NCI-H345 (cell line): ENCODE measurements around the gene LAMA2.

Experiments used
- DNase-seq: peaks from one replicate; lab custom pipeline; 2025; lab: John Stamatoyannopoulos, UW

The LAMA2 gene

GRCh38 chr6:129492260-129492659 lies 609.3 kb downstream of the LAMA2 start:
- no peak for DNase-seq

DNA sequence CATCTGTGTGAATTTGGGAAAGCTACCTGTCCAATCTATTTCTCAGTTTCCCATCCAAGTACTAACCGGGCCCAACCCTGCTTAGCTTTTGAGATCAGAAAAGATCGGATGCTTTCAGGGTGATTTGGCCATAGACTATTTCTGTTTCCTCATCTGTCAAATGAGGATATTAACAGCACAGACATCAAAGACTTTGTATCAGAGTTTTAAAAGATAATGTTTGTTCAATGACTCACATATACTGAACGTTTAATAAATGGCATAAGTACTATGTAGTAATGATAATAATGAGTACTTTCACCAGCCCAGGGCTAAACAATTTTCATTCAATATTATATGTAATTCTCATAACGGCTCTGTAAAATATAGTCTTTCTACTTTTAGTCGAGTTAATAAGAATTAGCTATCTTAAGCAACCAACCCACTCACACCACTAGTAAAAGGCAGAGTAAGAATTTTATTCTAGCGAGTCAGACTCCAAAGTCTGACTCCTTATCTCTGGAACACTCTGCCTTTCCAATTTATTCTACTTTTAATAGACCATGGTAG lies 610.5 kb downstream of the LAMA2 start:
- no peak for DNase-seq

DNA sequence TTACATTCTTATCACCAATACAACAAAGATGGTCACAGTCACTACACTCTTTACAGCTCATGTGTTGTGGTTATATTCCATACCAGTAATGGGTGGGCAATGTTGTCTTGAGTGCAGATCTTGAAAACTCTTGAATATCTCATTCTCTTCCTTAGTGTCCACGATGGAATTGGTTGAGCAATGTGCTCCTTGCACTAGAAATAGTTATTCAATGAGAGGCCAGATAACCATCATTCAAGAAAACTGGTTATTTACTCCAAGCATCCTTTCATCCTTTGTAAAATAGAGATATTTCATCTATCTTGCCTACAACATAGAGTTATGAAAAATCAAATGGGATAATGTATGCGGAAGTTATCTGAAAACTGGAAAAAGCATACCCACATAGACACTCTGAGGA lies 611.2 kb downstream of the LAMA2 start:
- no peak for DNase-seq

- no peak for DNase-seq
Measured at GRCh38 chr6:129494586-129494985, 611.6 kb downstream of the LAMA2 start.

- DNase-seq = no peak
Measured at GRCh38 chr6:129495652-129496051, 612.7 kb downstream of the LAMA2 start.

DNA sequence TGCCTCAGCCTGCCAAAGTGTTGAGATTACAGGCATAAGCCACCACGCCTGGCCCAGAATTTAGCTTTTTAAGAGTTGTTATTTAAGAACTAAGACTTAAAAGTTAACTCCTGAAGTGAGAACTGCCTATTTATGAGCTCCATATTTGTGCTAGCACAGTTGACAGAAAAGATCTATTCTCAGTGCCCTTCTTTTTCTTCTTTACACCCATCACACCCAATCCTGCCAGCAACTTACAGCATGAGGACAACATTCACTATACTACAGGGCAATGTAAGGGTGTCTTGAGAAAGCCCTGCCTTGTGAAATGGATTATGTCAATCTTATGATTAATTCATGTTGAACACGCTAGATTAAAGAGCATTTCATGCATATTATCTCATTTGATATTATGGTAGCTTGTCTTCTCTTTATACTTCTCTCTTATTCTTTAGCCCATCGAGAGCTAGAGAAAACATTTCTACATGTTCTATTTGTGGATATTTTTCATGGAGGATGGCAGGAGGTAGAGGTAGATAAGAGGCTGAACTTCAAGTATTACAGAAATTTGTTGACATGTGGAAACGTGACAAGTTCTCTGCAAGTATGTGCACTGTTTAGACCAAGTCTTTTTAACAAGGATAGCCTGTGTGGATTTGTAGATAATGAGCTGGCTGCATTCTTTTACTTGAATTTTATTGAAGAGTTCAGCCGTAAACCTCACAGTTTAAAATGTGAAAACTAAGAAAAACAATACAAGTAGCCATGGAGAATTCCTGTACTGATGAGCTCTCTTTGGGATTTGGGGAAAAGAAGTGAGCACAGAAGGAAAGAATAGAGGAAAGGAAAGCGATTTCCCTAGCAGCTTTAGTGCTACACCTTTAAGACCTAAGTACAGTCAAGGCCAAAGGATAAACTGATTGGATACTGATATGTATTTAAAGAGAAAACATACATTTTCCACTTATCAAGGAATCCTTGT lies 614.8 kb downstream of the LAMA2 start:
- no peak for DNase-seq

GRCh38 chr6:129498541-129498940 lies 615.6 kb downstream of the LAMA2 start:
- no peak for DNase-seq

- peak; percentile 35 for DNase-seq
Measured at GRCh38 chr6:129498950-129499842, 616.3 kb downstream of the LAMA2 start.

DNA sequence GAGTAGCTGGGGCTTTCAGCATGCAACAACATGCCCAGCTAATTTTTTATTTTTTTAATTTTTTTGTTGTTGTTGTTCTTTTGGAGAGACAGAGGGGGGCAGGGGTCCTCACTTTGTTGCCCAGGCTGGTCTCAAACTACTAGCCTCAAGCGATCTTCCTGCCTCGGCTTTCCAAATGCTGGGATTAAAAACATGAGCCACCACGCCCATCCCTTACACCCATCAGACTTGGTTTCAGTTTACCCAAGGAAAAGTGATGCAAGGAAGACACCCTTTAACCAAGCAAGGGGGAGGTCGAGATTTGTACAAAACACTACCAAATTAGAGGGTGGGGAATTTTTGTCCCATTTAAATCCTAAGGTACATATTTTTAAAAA lies 616.9 kb downstream of the LAMA2 start:
- no peak for DNase-seq

DNA sequence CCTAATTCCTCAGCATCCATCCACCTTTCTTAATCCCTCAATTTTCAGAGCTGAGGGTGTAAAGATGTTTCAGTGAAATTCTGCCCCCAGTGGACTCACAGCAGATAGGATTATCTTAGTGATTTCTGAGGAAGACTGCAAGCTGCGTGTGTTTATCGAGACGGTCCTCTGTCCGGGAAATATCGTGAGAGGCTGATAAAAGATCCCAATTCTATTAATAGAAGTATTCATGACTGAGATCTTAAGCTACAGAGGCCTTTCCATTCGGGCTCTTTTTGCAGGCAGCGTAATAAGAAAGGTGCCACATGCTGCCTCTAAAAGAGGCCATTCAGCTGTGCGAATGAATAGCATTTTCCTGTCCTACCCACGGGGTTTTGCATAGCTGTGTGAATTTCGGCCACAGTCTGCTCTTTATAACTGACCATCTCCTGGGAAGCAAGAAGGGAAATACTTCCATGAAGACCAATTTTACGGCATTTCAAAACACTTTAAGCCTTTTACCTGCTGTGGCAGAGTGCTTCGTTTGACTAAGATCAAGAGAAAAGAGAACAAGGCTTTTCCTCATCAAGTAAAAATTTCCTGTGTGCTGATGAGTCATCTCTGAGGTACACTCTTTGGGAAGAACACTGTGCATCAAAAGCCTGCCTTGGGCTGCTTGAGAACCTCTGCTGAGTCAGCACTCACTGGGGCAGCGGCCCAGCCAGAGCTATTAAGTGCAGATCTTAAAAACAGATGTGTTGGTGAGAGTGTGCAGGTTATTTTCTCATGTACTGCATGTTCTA lies 618.2 kb downstream of the LAMA2 start:
- no peak for DNase-seq

DNA sequence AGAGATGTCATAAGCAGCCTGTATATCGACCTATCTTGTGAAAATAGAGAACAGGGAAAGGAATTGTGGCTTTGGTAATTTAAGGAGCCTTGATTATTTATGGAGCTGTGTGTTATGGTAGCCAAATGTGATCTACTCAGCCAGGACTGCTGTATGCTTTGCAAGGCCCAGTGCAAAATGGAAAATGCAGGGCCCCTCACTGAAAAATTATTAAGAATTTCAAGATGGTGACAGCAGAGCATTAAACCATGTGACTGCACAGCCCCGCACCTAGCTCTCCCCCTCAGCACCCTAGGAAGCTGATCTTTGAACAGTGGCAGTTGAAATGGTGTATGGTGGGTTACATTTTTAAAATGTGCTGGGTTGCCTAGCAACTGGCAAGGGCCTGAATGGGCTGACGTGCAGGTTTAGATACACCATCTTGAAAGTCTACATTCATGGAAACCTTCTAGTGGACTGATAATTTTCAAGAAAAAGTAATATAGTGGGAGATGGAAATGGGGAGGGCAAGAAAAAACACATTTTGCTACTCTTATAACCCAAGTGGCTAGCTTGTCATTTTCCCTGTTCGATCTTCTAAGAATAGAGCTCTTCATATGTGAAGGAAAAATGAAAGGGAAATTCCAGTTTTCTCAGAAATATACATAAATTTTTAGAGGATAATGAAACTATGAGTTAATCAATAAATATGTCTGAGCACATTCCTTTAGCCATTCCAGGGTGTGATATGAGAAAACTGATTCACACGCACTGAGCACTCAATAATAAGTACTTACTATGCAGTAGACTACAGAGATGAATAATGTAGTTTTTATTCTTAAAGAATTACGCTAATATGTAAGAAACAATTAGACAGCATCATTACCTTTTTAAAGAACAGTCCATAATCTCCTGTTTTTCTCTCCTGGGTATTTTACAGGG lies 619.1 kb downstream of the LAMA2 start:
- DNase-seq = no peak

DNA sequence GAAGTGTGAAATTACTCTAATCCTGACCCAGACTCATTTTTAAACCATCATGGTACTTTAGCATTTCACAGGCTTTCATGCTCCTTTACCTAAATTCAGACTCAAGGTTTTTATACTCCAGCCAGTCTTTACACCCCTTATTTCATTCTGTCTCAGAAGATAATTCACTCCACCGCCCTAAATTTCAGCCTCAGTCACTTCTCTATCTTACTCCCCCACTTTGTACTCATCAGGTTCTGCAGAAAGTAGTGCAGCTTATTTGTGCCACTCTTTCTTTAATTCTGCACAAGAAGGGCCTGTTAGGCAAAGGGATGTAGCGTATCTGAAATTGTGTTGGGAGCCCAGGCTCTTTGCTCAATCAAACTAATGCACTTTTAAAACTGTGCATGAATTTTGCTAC lies 621.5 kb downstream of the LAMA2 start:
- no peak for DNase-seq

DNA sequence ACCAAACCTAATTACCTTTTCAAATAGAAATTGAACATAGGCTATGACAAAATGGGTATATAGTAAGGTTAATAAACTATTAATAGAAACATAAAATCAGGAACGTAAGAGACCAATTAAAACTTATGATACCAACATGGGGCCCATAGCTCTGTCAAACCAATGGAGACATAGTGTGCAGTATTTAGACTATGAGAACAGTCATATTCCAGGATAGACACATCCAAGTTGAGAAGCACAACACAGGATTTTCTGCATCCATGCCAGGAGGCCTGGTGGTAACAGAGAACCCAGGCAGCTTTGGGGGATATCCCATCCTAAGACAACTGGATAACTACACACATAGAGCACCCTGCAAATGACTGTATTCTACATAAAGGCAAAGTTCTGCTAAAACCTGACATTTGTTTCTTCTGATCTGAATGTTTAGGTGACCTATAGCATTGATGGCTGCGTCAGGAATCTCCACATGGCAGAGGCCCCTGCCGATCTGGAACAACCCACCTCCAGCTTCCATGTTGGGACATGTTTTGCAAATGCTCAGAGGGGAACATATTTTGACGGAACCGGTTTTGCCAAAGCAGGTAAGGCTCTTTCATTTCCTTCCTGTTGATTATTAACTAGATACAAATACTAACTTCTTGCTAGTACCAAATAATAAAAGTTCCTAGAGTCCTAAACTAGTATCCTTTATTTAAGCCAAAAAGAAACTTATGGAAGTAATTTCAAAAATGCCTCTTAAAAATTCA lies 624.3 kb downstream of the LAMA2 start:
- DNase-seq = no peak

DNA sequence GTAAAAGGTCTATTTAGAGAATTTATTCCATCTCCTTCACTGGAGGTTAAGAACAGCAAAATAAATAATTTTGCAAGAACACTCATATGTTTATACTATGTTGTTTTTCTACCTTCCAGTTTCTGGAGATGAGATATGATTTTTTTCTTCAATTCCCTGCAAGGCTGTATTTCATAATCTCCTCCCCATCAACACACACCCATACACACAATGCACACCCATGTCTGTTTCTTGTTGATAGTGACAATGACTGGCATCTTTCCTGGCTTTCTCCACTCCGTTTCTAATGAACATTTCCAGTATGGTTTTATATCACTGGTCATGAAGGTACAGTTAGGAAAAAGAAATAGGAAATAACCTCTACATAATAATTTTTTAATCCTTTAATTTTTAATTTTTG lies 624.9 kb downstream of the LAMA2 start:
- no peak for DNase-seq

GRCh38 chr6:129508477-129509145 lies 625.7 kb downstream of the LAMA2 start:
- DNase-seq = no peak

DNA sequence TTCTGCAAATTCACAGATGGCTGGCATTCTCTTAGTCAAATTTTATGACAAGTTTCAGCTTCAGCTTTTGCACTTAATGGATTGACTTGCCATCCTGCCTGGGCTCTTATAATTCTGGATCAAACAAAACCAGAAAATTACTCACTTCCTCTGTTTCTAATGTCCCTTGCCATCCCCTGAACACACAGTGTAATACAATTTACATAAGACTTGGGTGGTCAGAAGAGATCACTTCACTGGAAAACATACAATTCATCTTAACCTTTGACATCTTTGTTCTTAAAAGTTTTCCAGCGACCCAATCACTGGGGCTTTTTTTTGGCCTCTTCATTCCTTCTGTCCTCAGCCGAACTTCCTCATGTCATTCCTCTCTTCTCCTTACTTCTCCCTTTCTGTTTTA lies 628.0 kb downstream of the LAMA2 start:
- no peak for DNase-seq

DNA sequence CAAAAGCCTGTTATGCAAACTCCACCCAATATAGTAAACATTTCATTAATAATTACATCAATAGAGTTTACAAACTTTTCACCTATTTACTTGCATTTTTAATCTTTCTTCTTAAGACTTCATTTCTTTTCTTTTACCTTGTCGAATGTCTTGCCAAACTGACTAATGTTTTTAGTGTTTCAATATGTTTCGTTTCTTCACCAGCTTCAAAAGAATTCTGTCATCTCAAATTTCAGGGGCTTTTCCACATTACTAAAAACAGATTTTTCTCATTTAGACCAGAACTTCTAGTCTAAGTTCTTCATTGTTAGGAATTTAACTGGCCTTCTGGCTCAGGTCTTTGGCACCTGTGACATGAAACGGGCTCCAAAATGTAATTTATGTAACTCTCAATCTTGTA lies 630.5 kb downstream of the LAMA2 start:
- DNase-seq = no peak

DNA sequence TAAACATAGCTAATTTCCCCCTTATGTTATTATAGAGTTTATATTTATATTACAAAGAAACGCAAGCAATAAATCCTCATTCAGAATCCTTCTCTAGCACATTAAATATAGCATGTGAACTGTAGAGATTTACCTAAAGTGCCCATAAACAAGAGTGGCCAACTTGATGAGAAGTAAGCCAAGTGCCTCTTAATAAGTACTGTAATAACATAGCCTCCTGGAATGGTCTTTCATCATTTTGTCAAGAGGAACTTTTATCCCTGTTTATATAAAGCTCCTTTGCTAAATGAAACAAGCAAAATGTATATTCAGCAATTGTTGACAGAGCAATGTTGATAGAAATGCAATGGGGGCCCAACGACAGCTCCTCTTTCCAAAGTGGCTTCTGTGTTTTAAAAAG lies 632.1 kb downstream of the LAMA2 start:
- DNase-seq = no peak

DNA sequence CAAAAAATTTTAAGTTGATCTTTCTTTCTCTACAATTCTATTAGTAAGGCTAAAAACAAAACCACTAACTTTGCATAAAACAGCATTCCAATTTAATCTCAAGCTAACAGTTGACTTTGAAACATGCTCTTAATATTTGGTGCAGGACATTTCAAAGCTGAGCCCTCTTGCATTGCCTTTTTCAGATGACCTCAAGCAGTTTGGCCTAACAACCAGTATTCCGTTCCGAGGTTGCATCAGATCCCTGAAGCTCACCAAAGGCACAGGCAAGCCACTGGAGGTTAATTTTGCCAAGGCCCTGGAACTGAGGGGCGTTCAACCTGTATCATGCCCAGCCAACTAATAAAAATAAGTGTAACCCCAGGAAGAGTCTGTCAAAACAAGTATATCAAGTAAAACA lies 633.1 kb downstream of the LAMA2 start:
- no peak for DNase-seq

DNA sequence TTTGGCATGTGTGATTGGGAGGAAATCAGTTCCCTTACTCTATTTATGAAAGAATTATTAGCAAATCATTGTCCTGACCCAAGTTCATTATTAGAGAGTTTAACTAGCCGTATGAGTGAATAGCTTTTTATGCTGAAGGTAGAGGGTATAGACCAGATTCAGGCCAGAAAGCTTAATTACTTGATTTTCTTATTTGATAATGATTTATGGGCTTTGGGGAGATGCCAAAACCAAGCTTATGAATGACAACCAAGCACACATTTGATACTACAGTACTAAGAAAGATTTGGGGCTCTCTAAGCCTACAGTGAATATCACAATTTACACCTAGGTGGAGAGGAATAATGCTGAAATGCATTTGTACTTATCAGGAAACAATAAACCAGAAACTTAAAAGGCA lies 633.8 kb downstream of the LAMA2 start:
- no peak for DNase-seq
